DND-41 (cell line): ENCODE measurements around the gene MFRP.

Experiments
- ATAC-seq: fragments of 200-7000 bp; cut with Tn5 transposase; 3 replicates; pipeline ENCODE4 v1.9.1; 2021; ENCODE audit warnings: low read depth; ENCODE audit not compliant: insufficient read depth
- DNase-seq: peaks from one replicate; pipeline ENCODE4 v3.0.0-alpha.2; 2020
- H2AFZ ChIP-seq: 2 replicates; pipeline ENCODE4 v1.6.0; 2012; ENCODE audit warnings: low read depth, low read length
- H3K27ac ChIP-seq: 2 replicates; pipeline ENCODE4 v1.5.1; 2012; ENCODE audit warnings: low read length, inconsistent platforms
- H3K27me3 ChIP-seq: fragments of 200-600 bp; sonication (generic); 2 replicates; pipeline ENCODE4 v1.6.0; 2012; ENCODE audit warnings: low read length, mild to moderate bottlenecking, inconsistent platforms; ENCODE audit not compliant: insufficient read depth, poor library complexity
- H3K36me3 ChIP-seq: 2 replicates; pipeline ENCODE4 v1.5.1; 2012; ENCODE audit warnings: low read length, inconsistent platforms; ENCODE audit not compliant: insufficient read depth
- H3K4me1 ChIP-seq: 2 replicates; pipeline ENCODE4 v1.5.1; 2012; ENCODE audit warnings: mild to moderate bottlenecking, low read length; ENCODE audit not compliant: insufficient read depth
- H3K4me2 ChIP-seq: 2 replicates; pipeline ENCODE4 v1.6.0; 2012; ENCODE audit warnings: mild to moderate bottlenecking, moderate library complexity, low read length, inconsistent platforms; ENCODE audit not compliant: insufficient read depth
- H3K4me3 ChIP-seq, 2 experiments: fragments of 200-600 bp in 1 of 2; shearing (Covaris generic) in 1 of 2; 2 replicates each; pipeline ENCODE4 v1.5.1; 2012 to 2016; ENCODE audit warnings: inconsistent platforms in 2 of 2, low read length in 2 of 2, mild to moderate bottlenecking in 2 of 2, low read depth in 1 of 2, moderate library complexity in 1 of 2
- H3K79me2 ChIP-seq: 2 replicates; pipeline ENCODE4 v1.6.0; 2012; ENCODE audit warnings: low read length, inconsistent platforms; ENCODE audit not compliant: insufficient read depth
- H3K9ac ChIP-seq: 2 replicates; pipeline ENCODE4 v1.6.0; 2012; ENCODE audit warnings: low read depth, mild to moderate bottlenecking, inconsistent platforms, low read length, moderate library complexity
- H3K9me3 ChIP-seq: 2 replicates; pipeline ENCODE4 v1.5.1; 2012; ENCODE audit warnings: low read length, moderate library complexity, mild to moderate bottlenecking, inconsistent platforms; ENCODE audit not compliant: insufficient read depth, severe bottlenecking
- H4K20me1 ChIP-seq: 2 replicates; pipeline ENCODE4 v1.6.0; 2012; ENCODE audit warnings: low read length; ENCODE audit not compliant: insufficient read depth
- EZH2 ChIP-seq: IDR thresholded peaks from 3 replicates; pipeline ENCODE4 v1.6.1; 2012; ENCODE audit warnings: borderline replicate concordance, low read depth, mild to moderate bottlenecking, moderate library complexity, low read length, inconsistent platforms; ENCODE audit not compliant: severe bottlenecking
- TF ChIP-seq, protein P1 (sequence below): IDR thresholded peaks from 2 replicates; pipeline ENCODE4 v1.5.1; 2012; ENCODE audit warnings: borderline replicate concordance, low read length, moderate library complexity, mild to moderate bottlenecking; ENCODE audit not compliant: poor library complexity, severe bottlenecking; ENCODE audit errors: extremely low read depth

The MFRP gene

DNA sequence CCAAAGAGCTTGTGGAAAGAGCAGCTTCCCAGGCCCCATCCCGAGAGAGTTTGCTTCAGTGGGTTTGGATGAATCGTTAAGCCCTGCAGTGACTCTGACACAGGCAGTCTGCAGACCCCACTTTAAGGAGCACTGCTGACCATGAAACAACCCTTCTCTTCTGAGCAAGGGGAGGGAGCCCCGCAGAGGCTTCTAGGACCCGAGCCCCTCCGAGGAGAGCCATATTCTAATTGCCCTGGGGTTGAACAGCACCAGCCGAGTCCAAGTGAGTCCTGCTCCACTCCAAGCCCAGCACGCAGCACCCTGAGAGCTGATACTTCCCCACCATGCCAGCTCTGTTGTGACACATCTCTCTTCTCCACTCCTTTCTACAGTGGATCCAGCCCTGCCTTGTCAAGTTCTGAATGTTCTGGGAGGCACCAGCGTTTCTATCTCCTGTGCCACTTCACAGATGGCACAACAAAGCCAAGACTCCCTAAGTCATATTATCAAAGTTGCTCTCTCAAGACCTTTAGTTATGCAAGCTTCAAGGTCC is 24.6 kb upstream of the MFRP start:
- TF ChIP-seq, protein P1, sequence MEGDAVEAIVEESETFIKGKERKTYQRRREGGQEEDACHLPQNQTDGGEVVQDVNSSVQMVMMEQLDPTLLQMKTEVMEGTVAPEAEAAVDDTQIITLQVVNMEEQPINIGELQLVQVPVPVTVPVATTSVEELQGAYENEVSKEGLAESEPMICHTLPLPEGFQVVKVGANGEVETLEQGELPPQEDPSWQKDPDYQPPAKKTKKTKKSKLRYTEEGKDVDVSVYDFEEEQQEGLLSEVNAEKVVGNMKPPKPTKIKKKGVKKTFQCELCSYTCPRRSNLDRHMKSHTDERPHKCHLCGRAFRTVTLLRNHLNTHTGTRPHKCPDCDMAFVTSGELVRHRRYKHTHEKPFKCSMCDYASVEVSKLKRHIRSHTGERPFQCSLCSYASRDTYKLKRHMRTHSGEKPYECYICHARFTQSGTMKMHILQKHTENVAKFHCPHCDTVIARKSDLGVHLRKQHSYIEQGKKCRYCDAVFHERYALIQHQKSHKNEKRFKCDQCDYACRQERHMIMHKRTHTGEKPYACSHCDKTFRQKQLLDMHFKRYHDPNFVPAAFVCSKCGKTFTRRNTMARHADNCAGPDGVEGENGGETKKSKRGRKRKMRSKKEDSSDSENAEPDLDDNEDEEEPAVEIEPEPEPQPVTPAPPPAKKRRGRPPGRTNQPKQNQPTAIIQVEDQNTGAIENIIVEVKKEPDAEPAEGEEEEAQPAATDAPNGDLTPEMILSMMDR = no peak
- H3K9ac ChIP-seq = no peak overlapping the region
- no peak overlapping the region for H2AFZ ChIP-seq
- no peaks in the 10 kb centered on the region for H3K4me1 ChIP-seq
- no peak overlapping the region for H3K27ac ChIP-seq
- H3K9me3 ChIP-seq = no peaks in the 10 kb centered on the region
- H3K4me3 ChIP-seq = no peak overlapping the region
- no peak for ATAC-seq
- no peak for DNase-seq
- H3K4me2 ChIP-seq = no peak overlapping the region
- peaks cover 18% of the 10 kb centered on the region for H3K27me3 ChIP-seq
- no peaks in the 10 kb centered on the region for H4K20me1 ChIP-seq
- H3K79me2 ChIP-seq = no peaks in the 10 kb centered on the region
- H3K36me3 ChIP-seq = no peaks in the 10 kb centered on the region

DNA sequence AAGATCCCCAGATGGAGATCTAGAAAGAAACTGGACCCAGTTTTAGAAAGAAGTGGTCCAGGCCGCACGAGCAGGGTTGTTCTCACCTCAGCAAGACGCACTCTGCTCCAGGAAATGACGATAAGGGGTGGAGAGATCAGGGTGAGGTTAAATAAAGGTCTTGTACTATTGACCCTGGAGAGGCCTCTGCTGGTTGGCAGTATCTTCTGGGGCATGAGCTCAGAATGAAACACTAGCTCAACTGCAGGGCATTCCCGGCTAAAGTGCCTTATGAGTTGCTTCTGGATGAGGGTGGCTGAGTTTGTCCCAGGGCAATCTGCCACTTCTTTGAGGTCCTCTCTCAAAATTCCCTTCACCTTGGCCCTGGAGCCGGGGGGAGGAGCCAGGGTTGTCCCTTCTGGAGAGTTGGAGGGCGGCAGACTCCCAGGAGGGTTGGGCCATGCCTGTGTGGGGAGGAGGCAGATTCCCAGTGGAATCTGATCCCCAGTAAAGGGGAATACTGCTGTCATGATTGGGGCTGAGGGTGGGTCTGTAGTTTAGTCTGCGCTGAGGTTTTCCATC is 24.1 kb upstream of the MFRP start:
- DNase-seq = no peak

DNA sequence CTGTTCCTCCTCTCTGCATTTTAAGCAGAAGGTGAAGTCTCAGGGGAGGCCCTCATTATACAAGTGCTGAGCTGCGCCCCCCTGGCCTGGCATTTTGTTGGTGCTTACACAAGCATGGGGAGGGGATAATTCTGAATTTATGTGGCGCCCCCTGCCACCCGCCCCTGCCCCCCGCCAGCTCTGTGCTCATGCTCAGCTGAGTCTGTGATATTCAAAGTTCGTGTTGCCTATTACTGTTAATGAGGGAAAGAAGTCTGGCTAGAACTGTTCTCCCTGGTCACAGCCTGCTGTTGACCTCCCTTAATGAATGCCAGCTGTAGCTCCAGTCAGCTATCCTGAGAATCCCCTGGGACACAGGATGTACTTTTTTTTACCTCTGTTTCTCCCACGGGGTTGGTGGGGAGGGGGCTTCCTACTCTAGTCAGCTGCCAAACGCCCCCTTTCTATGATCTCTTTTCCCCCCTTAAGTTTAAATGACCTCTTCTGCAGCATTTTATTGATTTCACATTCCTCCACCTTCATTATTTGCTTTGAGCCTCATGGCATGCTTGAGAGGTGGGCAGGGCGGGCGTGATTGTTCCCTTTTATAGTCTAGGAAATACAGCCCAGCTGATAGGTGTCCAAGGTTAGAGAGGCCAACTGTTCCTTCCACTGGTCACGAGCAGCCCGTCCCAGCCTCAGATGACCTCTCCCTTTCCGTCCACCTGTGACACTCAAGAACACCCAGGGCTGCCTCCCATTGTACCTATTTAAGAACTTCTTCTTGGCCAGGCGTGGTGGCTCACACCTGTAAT is 22.8 kb upstream of the MFRP start:
- Histone ChIP-seq H3K36me3 (no peaks in the 10 kb centered on the region), H4K20me1 (no peaks in the 10 kb centered on the region), H3K4me1 (no peaks in the 10 kb centered on the region), H3K4me3 (no peak overlapping the region), H3K9ac (no peak overlapping the region), H3K9me3 (no peaks in the 10 kb centered on the region), H3K27me3 (peaks cover 24% of the 10 kb centered on the region), H2AFZ (no peak overlapping the region), H3K27ac (no peak overlapping the region), H3K4me2 (no peak overlapping the region), H3K79me2 (no peaks in the 10 kb centered on the region)
- TF ChIP-seq EZH2 = no peak
- no peak for ATAC-seq
- DNase-seq = no peak

More for the DNA sequence above, 24.1 kb upstream of the MFRP start:
- H3K27me3 ChIP-seq = peaks cover 19% of the 10 kb centered on the region
- no peak overlapping the region for H2AFZ ChIP-seq
- H3K9ac ChIP-seq = no peak overlapping the region
- no peak overlapping the region for H3K4me2 ChIP-seq
- no peaks in the 10 kb centered on the region for H3K4me1 ChIP-seq
- H3K4me3 ChIP-seq = no peak overlapping the region
- H3K9me3 ChIP-seq = no peaks in the 10 kb centered on the region
- no peak overlapping the region for H3K27ac ChIP-seq
- no peaks in the 10 kb centered on the region for H3K36me3 ChIP-seq
- no peak for ATAC-seq
- H3K79me2 ChIP-seq = no peaks in the 10 kb centered on the region
- TF ChIP-seq, protein P1 = no peak
- TF ChIP-seq EZH2 = no peak
- H4K20me1 ChIP-seq = no peaks in the 10 kb centered on the region
